IPS-NIHi7 (cell line): ENCODE measurements around the gene ADCY9.

Source experiments
- DNase-seq: peaks from one replicate; pipeline ENCODE4 v3.0.0; 2012; ENCODE audit warnings: mixed read lengths; ENCODE audit errors: extremely low spot score

Gene ADCY9

DNA sequence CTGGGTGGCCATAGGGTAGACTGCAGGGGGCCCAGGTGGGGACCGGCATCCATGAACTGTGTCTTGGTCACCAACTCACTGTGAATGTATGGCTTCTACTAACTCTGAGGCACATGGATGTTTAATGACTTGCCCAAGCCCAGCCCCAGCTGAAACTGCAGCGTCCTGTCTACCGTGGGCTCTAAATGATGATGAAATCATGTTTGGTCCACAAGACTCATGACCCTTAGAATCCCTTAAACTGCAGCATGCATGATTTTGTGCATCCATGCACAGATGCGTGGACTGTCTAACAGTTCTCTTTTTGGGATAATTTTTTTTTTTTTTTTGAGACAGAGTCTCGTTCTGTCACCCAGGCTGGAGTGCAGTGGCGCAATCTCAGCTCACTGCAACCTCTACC, 203.3 kb downstream of the ADCY9 start:
- DNase-seq: no peak
